ENCODE data around the gene AIP. TPM values are rescaled to one million over a fixed set of nuclear protein-coding genes. Genes with fewer than 3 reads are reported as not detected.
A peak's percentile ranks its signal among the peaks of the same experiment; 100 is the strongest.

AIP gene
- total RNA-seq, 1 donor from 2014 or later, result 32.9 TPM

DNA sequence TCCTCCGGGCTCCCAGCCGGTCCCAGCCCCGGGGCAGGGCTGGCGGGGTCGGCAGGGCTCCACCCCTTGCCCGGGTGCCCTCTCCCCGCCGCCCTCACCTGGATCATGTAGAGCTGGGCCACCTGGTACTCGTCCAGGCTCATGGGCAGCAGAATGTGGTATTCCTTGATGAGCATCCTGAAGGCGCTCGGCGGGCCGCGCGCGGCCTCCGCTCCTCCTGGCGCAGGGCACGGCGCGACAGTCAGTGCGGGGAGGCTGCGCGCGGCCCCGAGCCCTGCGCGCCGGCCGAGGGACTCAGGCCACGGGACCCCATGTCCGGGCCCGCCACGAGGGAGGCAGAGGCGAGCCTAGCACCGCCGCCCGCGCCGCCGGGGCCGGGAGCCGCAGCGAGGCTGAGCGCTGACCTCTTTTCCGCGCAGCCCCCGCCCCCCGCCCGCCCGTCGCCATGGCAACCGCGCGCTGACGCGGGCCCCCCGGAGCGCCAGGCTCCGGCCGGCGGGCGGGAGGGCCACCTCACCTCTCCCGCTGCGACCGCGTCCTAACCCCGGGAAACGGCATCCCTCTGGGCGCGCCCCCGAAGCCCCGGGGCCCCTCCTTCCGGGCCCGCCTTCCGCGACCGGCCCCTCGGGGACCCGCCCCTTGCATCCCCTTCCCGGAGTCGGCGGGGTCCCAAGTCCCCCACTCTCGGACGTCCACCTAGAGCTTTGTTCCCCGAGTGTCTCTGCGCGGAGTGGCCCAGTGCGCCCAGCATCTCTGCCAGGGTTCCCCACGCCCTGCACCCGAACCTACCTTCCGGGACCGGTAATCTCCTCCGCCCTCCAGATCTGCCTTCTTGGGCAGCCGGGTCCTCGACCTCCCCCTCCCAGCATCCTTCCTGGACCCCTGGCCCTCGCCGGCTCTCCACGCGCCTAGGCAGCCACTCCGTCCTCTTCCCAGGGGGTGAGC, 21.5 kb downstream of the AIP start:
- Mint-ChIP-seq H3K4me3 (ENCODE audit: unreplicated experiment) (peak overlapping the region; percentile 81), H3K36me3 (ENCODE audit: low read depth, unreplicated experiment) (peaks cover 11% of the 10 kb centered on the region), H3K27ac (ENCODE audit: unreplicated experiment) (no peak overlapping the region), H3K27me3 (ENCODE audit: unreplicated experiment) (peaks cover 11% of the 10 kb centered on the region), H3K4me1 (ENCODE audit: unreplicated experiment) (peaks cover 17% of the 10 kb centered on the region), H3K9me3 (ENCODE audit: unreplicated experiment) (no peaks in the 10 kb centered on the region)
- TF ChIP-seq, protein P1, sequence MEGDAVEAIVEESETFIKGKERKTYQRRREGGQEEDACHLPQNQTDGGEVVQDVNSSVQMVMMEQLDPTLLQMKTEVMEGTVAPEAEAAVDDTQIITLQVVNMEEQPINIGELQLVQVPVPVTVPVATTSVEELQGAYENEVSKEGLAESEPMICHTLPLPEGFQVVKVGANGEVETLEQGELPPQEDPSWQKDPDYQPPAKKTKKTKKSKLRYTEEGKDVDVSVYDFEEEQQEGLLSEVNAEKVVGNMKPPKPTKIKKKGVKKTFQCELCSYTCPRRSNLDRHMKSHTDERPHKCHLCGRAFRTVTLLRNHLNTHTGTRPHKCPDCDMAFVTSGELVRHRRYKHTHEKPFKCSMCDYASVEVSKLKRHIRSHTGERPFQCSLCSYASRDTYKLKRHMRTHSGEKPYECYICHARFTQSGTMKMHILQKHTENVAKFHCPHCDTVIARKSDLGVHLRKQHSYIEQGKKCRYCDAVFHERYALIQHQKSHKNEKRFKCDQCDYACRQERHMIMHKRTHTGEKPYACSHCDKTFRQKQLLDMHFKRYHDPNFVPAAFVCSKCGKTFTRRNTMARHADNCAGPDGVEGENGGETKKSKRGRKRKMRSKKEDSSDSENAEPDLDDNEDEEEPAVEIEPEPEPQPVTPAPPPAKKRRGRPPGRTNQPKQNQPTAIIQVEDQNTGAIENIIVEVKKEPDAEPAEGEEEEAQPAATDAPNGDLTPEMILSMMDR (IDR thresholded peaks at IDR 0.05; ENCODE audit: unreplicated experiment), result no peak
- peak; percentile 37 for DNase-seq (ENCODE audit: low spot score)

DNA sequence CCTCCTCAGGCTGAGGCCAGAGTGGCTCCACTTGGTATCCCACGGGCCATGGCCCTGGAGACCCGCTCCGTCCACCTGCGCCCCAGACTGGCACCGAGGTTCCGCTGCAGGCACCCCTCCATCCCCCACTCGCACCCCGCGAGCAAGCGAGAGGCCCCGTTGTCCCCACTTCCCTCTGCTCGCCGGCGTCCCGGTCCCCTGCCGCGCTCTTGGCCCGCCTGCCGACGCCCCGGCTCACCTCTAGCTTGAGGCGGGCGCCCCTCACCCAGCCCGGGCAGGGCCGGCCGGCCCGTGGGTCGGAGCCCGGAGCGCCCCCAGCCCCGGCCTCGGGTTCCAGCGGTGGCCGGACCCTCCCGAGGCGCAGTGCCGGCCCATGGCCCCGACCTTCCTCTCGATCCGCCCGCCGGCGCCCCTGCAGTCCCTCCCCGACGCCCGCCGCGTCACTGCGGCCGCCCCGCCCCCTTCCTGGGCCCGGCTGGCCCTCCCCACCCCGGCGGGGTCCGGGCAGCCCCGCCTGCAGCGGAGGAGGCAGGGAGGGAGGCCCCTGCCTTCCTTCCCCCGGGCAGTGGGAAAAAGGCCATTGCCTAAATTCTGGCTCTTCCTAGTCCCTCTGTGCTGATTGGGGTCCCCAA, 22.2 kb downstream of the AIP start, which contains the start of gene PITPNM1:
Gene PITPNM1, minus strand, starts transcription at position 414 of the 632 bp plus-strand sequence. CDS start 1,183 bp downstream, outside the sequence.
- peaks cover 21% of the 10 kb centered on the region for H3K4me1 Mint-ChIP-seq (ENCODE audit: unreplicated experiment)
- peaks cover 11% of the 10 kb centered on the region for H3K36me3 Mint-ChIP-seq (ENCODE audit: low read depth, unreplicated experiment)
- no peaks in the 10 kb centered on the region for H3K9me3 Mint-ChIP-seq (ENCODE audit: unreplicated experiment)
- no peak within 1 kb of the TSS for H3K27ac Mint-ChIP-seq (ENCODE audit: unreplicated experiment)
- H3K27me3 Mint-ChIP-seq (ENCODE audit: unreplicated experiment), result peaks cover 11% of the 10 kb centered on the region
- peak within 1 kb of the TSS; percentile 81 for H3K4me3 Mint-ChIP-seq (ENCODE audit: unreplicated experiment)
- TF ChIP-seq, protein P1 (IDR thresholded peaks at IDR 0.05; ENCODE audit: unreplicated experiment), result no peak
- DNase-seq (ENCODE audit: low spot score), result peak; percentile 38

DNA sequence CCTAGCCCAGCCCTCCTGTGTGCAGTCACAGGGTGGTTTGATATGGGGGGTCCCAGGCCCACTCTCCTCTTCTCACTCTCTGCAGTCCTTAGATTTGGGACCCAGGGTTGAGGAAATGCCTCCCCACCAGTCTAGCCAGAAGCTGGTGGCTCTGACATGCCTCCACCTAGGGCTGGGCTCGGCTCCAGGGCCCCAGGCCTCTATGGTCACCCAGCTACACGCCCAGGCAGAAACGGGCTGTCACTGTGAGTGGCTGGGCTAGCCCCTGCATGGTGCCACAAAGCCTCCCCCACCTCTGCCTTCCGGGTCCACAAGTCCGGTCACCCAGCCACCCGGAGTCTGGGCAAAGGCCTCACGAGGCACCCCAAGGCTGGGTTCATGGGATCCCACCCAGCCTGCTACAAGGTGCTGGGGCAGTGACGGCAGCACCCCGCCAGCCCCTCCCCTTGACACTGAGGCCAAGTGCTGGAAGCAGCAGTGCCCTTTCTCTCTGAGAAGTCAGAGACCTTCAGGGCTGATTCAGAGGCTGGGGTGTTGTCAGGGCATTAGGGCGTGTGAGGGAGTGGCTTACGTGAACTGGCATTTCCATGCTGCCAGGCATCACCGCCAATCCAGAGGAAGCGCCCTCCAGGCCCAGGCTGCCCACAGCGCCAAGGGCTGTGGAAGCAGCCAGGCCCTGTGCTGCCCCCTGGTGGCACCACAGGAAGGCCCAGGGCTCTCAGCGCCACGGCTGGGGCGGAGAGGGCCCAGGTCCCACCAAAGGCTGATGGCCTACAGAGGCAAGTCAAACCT, 23.0 kb downstream of the AIP start:
- peak overlapping the region; percentile 85 for H3K4me3 Mint-ChIP-seq (ENCODE audit: unreplicated experiment)
- peaks cover 11% of the 10 kb centered on the region for H3K27me3 Mint-ChIP-seq (ENCODE audit: unreplicated experiment)
- H3K4me1 Mint-ChIP-seq (ENCODE audit: unreplicated experiment), result peaks cover 21% of the 10 kb centered on the region
- peak; percentile 89 for DNase-seq (ENCODE audit: low spot score)
- TF ChIP-seq, protein P1 (IDR thresholded peaks at IDR 0.05; ENCODE audit: unreplicated experiment), result peak; percentile 80
- no peaks in the 10 kb centered on the region for H3K9me3 Mint-ChIP-seq (ENCODE audit: unreplicated experiment)
- H3K27ac Mint-ChIP-seq (ENCODE audit: unreplicated experiment), result no peak overlapping the region
- H3K36me3 Mint-ChIP-seq (ENCODE audit: low read depth, unreplicated experiment), result peaks cover 7% of the 10 kb centered on the region

DNA sequence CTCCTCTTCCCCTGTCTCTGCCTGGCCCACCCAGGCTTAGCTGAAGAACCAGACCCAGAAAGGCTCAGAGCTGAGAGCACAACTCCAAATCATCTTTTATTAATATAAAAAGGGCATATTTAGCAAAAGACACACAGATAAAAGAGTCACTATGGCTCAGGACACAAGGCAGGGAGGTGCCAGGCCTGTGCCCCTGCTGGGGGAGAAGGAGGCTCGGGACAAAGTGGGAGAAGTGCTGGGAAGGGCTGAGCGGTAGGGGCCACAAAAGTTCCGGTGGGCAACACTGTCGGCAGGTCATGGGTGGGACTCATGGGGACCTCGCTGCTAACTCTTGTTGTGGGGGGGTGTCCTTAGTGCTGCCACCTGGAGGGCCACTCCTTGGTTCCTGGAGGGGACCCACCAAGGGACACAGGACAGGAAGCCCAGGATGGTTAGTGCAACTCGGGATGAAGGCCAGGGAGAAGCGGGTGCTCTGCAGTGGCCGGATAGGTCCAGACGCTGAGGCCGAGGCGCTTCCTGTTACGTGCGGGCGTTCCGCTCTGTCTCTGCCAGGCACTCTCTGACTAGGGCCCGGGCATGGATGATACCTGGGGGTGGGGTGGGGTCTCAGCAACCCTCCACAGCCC, 23.7 kb downstream of the AIP start:
- H3K27me3 Mint-ChIP-seq (ENCODE audit: unreplicated experiment), result peaks cover 11% of the 10 kb centered on the region
- peak overlapping the region; percentile 85 for H3K4me3 Mint-ChIP-seq (ENCODE audit: unreplicated experiment)
- no peak for DNase-seq (ENCODE audit: low spot score)
- H3K4me1 Mint-ChIP-seq (ENCODE audit: unreplicated experiment), result peaks cover 21% of the 10 kb centered on the region
- peak overlapping the region; percentile 64 for H3K27ac Mint-ChIP-seq (ENCODE audit: unreplicated experiment)
- H3K36me3 Mint-ChIP-seq (ENCODE audit: low read depth, unreplicated experiment), result peaks cover 5% of the 10 kb centered on the region
- no peaks in the 10 kb centered on the region for H3K9me3 Mint-ChIP-seq (ENCODE audit: unreplicated experiment)
- TF ChIP-seq, protein P1 (IDR thresholded peaks at IDR 0.05; ENCODE audit: unreplicated experiment), result peak; percentile 34
